Mesenchymal stem cell (in vitro differentiated cells and primary cell): ENCODE data around the gene ID1.
"Not testable (repeated sequence)": the region's sequence is repeated elsewhere in the genome, so short reads cannot be mapped to it uniquely, and the experiment has no call there.

Source experiments
- DNase-seq: peaks from one replicate; pipeline ENCODE4 v3.0.0-alpha.2; 2013
- H2AFZ ChIP-seq: one replicate; pipeline ENCODE4 v1.6.1; 2013; ENCODE audit warnings: low read depth, mild to moderate bottlenecking, control low read depth, inconsistent platforms, low read length, moderate library complexity
- H2AK5ac ChIP-seq: 2 replicates; pipeline ENCODE4 v1.6.1; 2013; ENCODE audit warnings: low read length, moderate library complexity, mild to moderate bottlenecking, inconsistent platforms; ENCODE audit not compliant: severe bottlenecking
- H2BK120ac ChIP-seq: one replicate; pipeline ENCODE4 v1.6.1; 2013; ENCODE audit warnings: low read depth, mild to moderate bottlenecking, inconsistent platforms, low read length, moderate library complexity
- H2BK12ac ChIP-seq, 2 experiments: one replicate each; pipeline ENCODE4 v1.6.1; 2013; ENCODE audit warnings: inconsistent platforms in 2 of 2, low read length in 2 of 2, mild to moderate bottlenecking in 2 of 2, moderate library complexity in 2 of 2, control low read depth in 1 of 2
- H2BK15ac ChIP-seq: one replicate; pipeline ENCODE4 v1.6.1; 2013; ENCODE audit warnings: mild to moderate bottlenecking, low read depth, inconsistent platforms; ENCODE audit not compliant: poor library complexity, severe bottlenecking
- H2BK5ac ChIP-seq: 2 replicates; pipeline ENCODE4 v1.6.1; 2013; ENCODE audit warnings: low read depth, mild to moderate bottlenecking, low read length, control low read depth, inconsistent platforms; ENCODE audit not compliant: poor library complexity, severe bottlenecking
- H3K14ac ChIP-seq, 2 experiments: one replicate each; pipeline ENCODE4 v1.6.1; 2013; ENCODE audit warnings: inconsistent platforms in 2 of 2, low read length in 2 of 2, control low read depth in 1 of 2, mild to moderate bottlenecking in 1 of 2, moderate library complexity in 1 of 2
- H3K18ac ChIP-seq, 2 experiments: one replicate each; pipeline ENCODE4 v1.6.1; 2013; ENCODE audit warnings: inconsistent platforms in 2 of 2, low read length in 2 of 2, control low read depth in 1 of 2, low read depth in 1 of 2, mild to moderate bottlenecking in 1 of 2
- H3K23ac ChIP-seq, 2 experiments: one replicate each; pipeline ENCODE4 v1.6.1; 2013; ENCODE audit warnings: inconsistent platforms in 2 of 2, low read length in 2 of 2, mild to moderate bottlenecking in 2 of 2, moderate library complexity in 2 of 2, control low read depth in 1 of 2
- H3K27ac ChIP-seq: 2 replicates; pipeline ENCODE4 v1.5.1; 2013; ENCODE audit warnings: mild to moderate bottlenecking, moderate library complexity, low read length, control low read depth, inconsistent platforms; ENCODE audit not compliant: poor library complexity, severe bottlenecking
- H3K27me3 ChIP-seq, 2 experiments: 2 replicates each; pipeline versions ENCODE4 v1.6.1 to v1.7.0; 2013; ENCODE audit warnings: low read length in 2 of 2, mild to moderate bottlenecking in 2 of 2, moderate library complexity in 2 of 2, control low read depth in 1 of 2, inconsistent platforms in 1 of 2; ENCODE audit not compliant: control insufficient read depth in 1 of 2, insufficient read depth in 1 of 2
- H3K36me3 ChIP-seq, 2 experiments: 2 replicates each; pipeline versions ENCODE4 v1.6.1 to v1.7.0; 2013; ENCODE audit warnings: low read length in 2 of 2, control low read depth in 1 of 2, inconsistent platforms in 1 of 2, low read depth in 1 of 2, mild to moderate bottlenecking in 1 of 2; ENCODE audit not compliant: insufficient read depth in 2 of 2, control insufficient read depth in 1 of 2
- H3K4ac ChIP-seq, 2 experiments: one replicate each; pipeline ENCODE4 v1.6.1; 2013; ENCODE audit warnings: inconsistent platforms in 2 of 2, low read length in 2 of 2, mild to moderate bottlenecking in 2 of 2, moderate library complexity in 2 of 2, control low read depth in 1 of 2, low read depth in 1 of 2
- H3K4me1 ChIP-seq: 2 replicates; pipeline ENCODE4 v1.6.1; 2013; ENCODE audit warnings: low read depth, low read length, control low read depth; ENCODE audit not compliant: control insufficient read depth, insufficient read depth
- H3K4me2 ChIP-seq: 2 replicates; pipeline ENCODE4 v1.6.1; 2013; ENCODE audit warnings: low read length, mild to moderate bottlenecking, inconsistent platforms; ENCODE audit not compliant: poor library complexity, severe bottlenecking
- H3K4me3 ChIP-seq, 2 experiments: 2 replicates each; pipeline versions ENCODE4 v1.5.1 to v1.7.0; 2013; ENCODE audit warnings: low read length in 2 of 2, mild to moderate bottlenecking in 2 of 2, control low read depth in 1 of 2, low read depth in 1 of 2; ENCODE audit not compliant: insufficient read depth in 1 of 2
- H3K79me1 ChIP-seq: replicated peaks from 2 replicates; pipeline ENCODE4 v1.6.1; 2013; ENCODE audit warnings: mild to moderate bottlenecking, control low read depth, low read length, inconsistent platforms; ENCODE audit not compliant: poor library complexity, severe bottlenecking
- H3K9ac ChIP-seq: 2 replicates; pipeline ENCODE4 v1.7.0; 2013; ENCODE audit warnings: mild to moderate bottlenecking, low read length, moderate library complexity
- H3K9me3 ChIP-seq: 2 replicates; pipeline ENCODE4 v1.7.0; 2013; ENCODE audit warnings: mild to moderate bottlenecking, low read length; ENCODE audit not compliant: control insufficient read depth
- H4K8ac ChIP-seq: one replicate; pipeline ENCODE4 v1.6.1; 2013; ENCODE audit warnings: inconsistent platforms, mild to moderate bottlenecking, low read length, moderate library complexity
- H4K91ac ChIP-seq: one replicate; pipeline ENCODE4 v1.6.1; 2013; ENCODE audit warnings: mild to moderate bottlenecking, low read length, inconsistent platforms
- whole genome bisulfite sequencing: methylation state at CpG from one replicate; pipeline ENCODE4 v1.1.7; 2013; ENCODE audit warnings: mixed read lengths; 5-methylcytosine and 5-hydroxymethylcytosine counted together

Gene ID1

GRCh38 chr20:31608251-31608945 is 3.3 kb downstream of the ID1 start:
- H2BK15ac ChIP-seq: no peak overlapping the region
- H3K79me1 ChIP-seq: no peaks in the 10 kb centered on the region
- no peak overlapping the region for H2AFZ ChIP-seq
- peaks cover 3 to 7% of the 10 kb centered on the region in 2 experiments for H3K36me3 ChIP-seq
- H2AK5ac ChIP-seq: peak overlapping the region; percentile 31
- H3K14ac ChIP-seq: peak overlapping the region in 1 of 2 experiments; percentile 2
- H4K91ac ChIP-seq: peak overlapping the region; percentile 84
- H3K18ac ChIP-seq: peak overlapping the region; percentile 41 to 63
- H2BK5ac ChIP-seq: peak overlapping the region; percentile 21
- H3K4me1 ChIP-seq: peaks cover 33% of the 10 kb centered on the region
- peak overlapping the region; percentile 64 for H3K4me2 ChIP-seq
- H3K4me3 ChIP-seq: peak overlapping the region; percentile 15 to 63
- H3K27me3 ChIP-seq: no peaks in the 10 kb centered on the region
- peak overlapping the region in 1 of 2 experiments; percentile 43 for H3K4ac ChIP-seq
- H3K27ac ChIP-seq: peak overlapping the region; percentile 71
- no peak overlapping the region for H3K23ac ChIP-seq
- peak overlapping the region in 1 of 2 experiments; percentile 73 for H2BK12ac ChIP-seq
- peak overlapping the region; percentile 74 for H2BK120ac ChIP-seq
- H3K9me3 ChIP-seq: no peaks in the 10 kb centered on the region
- H4K8ac ChIP-seq: peak overlapping the region; percentile 72
- DNase-seq: peak; percentile 85
- H3K9ac ChIP-seq: peak overlapping the region; percentile 99
- 15% methylated on average over 42 of the region's 45 CpGs for WGBS

GRCh38 chr20:31612271-31612640 is 7.2 kb downstream of the ID1 start:
- H3K79me1 ChIP-seq, H3K27ac ChIP-seq, H3K23ac ChIP-seq, H3K27me3 ChIP-seq, H3K36me3 ChIP-seq, H3K9ac ChIP-seq, H2BK15ac ChIP-seq, DNase-seq, H4K8ac ChIP-seq, H3K9me3 ChIP-seq, H3K4me2 ChIP-seq, H3K4me3 ChIP-seq, H4K91ac ChIP-seq, H2BK120ac ChIP-seq, H3K4ac ChIP-seq, H2AFZ ChIP-seq, H2AK5ac ChIP-seq, H3K14ac ChIP-seq, H3K18ac ChIP-seq, H2BK5ac ChIP-seq: not testable (repeated sequence)
- H2BK12ac ChIP-seq: peak overlapping the region in 1 of 2 experiments; percentile 31
- peaks cover 20% of the 10 kb centered on the region for H3K4me1 ChIP-seq
- WGBS: 91% methylated on average over 12 of the region's 12 CpGs

GRCh38 chr20:31615416-31615815 is 10.3 kb downstream of the ID1 start:
- Histone ChIP-seq H3K23ac (no peak overlapping the region), H4K91ac (no peak overlapping the region), H3K14ac (no peak overlapping the region), H3K36me3 (no peaks in the 10 kb centered on the region), H3K9me3 (no peaks in the 10 kb centered on the region), H3K4ac (no peak overlapping the region), H2BK15ac (no peak overlapping the region), H3K4me3 (no peak overlapping the region), H2AK5ac (no peak overlapping the region), H2AFZ (no peak overlapping the region), H3K9ac (no peak overlapping the region), H4K8ac (no peak overlapping the region), H3K18ac (no peak overlapping the region), H2BK12ac (no peak overlapping the region), H2BK120ac (no peak overlapping the region), H2BK5ac (no peak overlapping the region), H3K27ac (no peak overlapping the region), H3K4me1 (peaks cover 7% of the 10 kb centered on the region), H3K79me1 (no peaks in the 10 kb centered on the region), H3K27me3 (no peaks in the 10 kb centered on the region), H3K4me2 (no peak overlapping the region)
- WGBS: 81% methylated on average over 6 of the region's 8 CpGs
- DNase-seq: no peak

- Histone ChIP-seq H3K27ac (no peak overlapping the region), H3K4me2 (no peak overlapping the region), H3K18ac (no peak overlapping the region), H4K91ac (no peak overlapping the region), H3K9me3 (no peaks in the 10 kb centered on the region), H3K23ac (no peak overlapping the region), H3K14ac (no peak overlapping the region), H4K8ac (no peak overlapping the region), H2AK5ac (peak overlapping the region; percentile 27), H3K27me3 (no peaks in the 10 kb centered on the region), H3K4ac (no peak overlapping the region), H3K36me3 (no peaks in the 10 kb centered on the region), H2AFZ (no peak overlapping the region), H3K79me1 (no peaks in the 10 kb centered on the region), H3K4me1 (peaks cover under 1% of the 10 kb centered on the region), H2BK12ac (no peak overlapping the region), H2BK5ac (no peak overlapping the region), H3K4me3 (no peak overlapping the region), H2BK15ac (no peak overlapping the region), H2BK120ac (no peak overlapping the region), H3K9ac (no peak overlapping the region)
- WGBS: 82% methylated on average over 5 of the region's 6 CpGs
- DNase-seq: no peak
Observed at GRCh38 chr20:31617432-31618104, 12.5 kb downstream of the ID1 start.
